ENCODE data around the gene GPER1. TPM values are rescaled to one million over a fixed set of nuclear protein-coding genes. Genes with fewer than 3 reads are reported as not detected.
"Not testable (repeated sequence)": the region's sequence is repeated elsewhere in the genome, so short reads cannot be mapped to it uniquely, and the experiment has no call there.

GPER1 gene
- total RNA-seq = 1 to 10 TPM; 3.9 to 5.3 TPM

- peaks cover 16 to 38% of the 10 kb centered on the region in 2 donors for H3K4me1 ChIP-seq (ENCODE audit: control insufficient read depth in 1 of 2, low read depth in 2 of 2)
- DNase-seq (ENCODE audit: low spot score) = peak; percentile 25
- no peak for TF ChIP-seq CTCF (IDR thresholded peaks at IDR 0.05)
Measured at GRCh38 chr7:1087952-1088920, at the start of gene GPER1. GPER1 (plus strand) TSS chr7:1088113; CDS start chr7:1091729, 3,616 bp downstream.

GRCh38 chr7:1040233-1040632 lies 47.7 kb upstream of the GPER1 start:
- not testable (repeated sequence) for H3K36me3 ChIP-seq; ATAC-seq (ENCODE audit: insufficient number of reproducible peaks, low FRiP score, low read depth); H3K9me3 ChIP-seq; H3K27ac ChIP-seq; H3K27me3 ChIP-seq (replicated peaks; ENCODE audit: insufficient read depth); DNase-seq (ENCODE audit: low spot score); H3K4me3 ChIP-seq
- peaks cover 13 to 16% of the 10 kb centered on the region in 2 donors for H3K4me1 ChIP-seq (ENCODE audit: control insufficient read depth in 1 of 2, low read depth in 2 of 2)

More at GRCh38 chr7:1087952-1088920, at the start of gene GPER1:
- Histone ChIP-seq H3K4me3 (peak within 1 kb of the TSS; percentile 67), H3K36me3 (peaks cover 8% of the 10 kb centered on the region), H3K9me3 (no peaks in the 10 kb centered on the region), H3K27me3 (replicated peaks; ENCODE audit: insufficient read depth) (no peaks in the 10 kb centered on the region), H3K27ac (peak within 1 kb of the TSS; percentile 25 to 74)
- ATAC-seq (ENCODE audit: insufficient number of reproducible peaks, low FRiP score, low read depth) = no peak

GRCh38 chr7:1040790-1041189 lies 47.1 kb upstream of the GPER1 start:
- ATAC-seq (ENCODE audit: insufficient number of reproducible peaks, low FRiP score, low read depth) (no peak), DNase-seq (ENCODE audit: low spot score) (no peak)
- TF ChIP-seq CTCF (IDR thresholded peaks at IDR 0.05) = no peak
- H3K27ac ChIP-seq = no peak overlapping the region
- peaks cover 14 to 19% of the 10 kb centered on the region in 2 donors for H3K4me1 ChIP-seq (ENCODE audit: control insufficient read depth in 1 of 2, low read depth in 2 of 2)
- no peak overlapping the region for H3K4me3 ChIP-seq
- H3K27me3 ChIP-seq (replicated peaks; ENCODE audit: insufficient read depth) = no peaks in the 10 kb centered on the region
- no peaks in the 10 kb centered on the region for H3K9me3 ChIP-seq
- no peaks in the 10 kb centered on the region for H3K36me3 ChIP-seq

GRCh38 chr7:1041551-1042491 lies 46.1 kb upstream of the GPER1 start:
- no peak overlapping the region for H3K4me3 ChIP-seq
- no peaks in the 10 kb centered on the region for H3K27me3 ChIP-seq (replicated peaks; ENCODE audit: insufficient read depth)
- DNase-seq (ENCODE audit: low spot score) (no peak), ATAC-seq (ENCODE audit: insufficient number of reproducible peaks, low FRiP score, low read depth) (no peak)
- H3K9me3 ChIP-seq = no peaks in the 10 kb centered on the region
- no peaks in the 10 kb centered on the region for H3K36me3 ChIP-seq
- peaks cover 14 to 19% of the 10 kb centered on the region in 2 donors for H3K4me1 ChIP-seq (ENCODE audit: control insufficient read depth in 1 of 2, low read depth in 2 of 2)
- no peak overlapping the region for H3K27ac ChIP-seq
- no peak for TF ChIP-seq CTCF (IDR thresholded peaks at IDR 0.05)

GRCh38 chr7:1042492-1042833 lies 45.5 kb upstream of the GPER1 start:
- Histone ChIP-seq H3K27me3 (replicated peaks; ENCODE audit: insufficient read depth) (no peaks in the 10 kb centered on the region), H3K9me3 (no peaks in the 10 kb centered on the region), H3K4me1 (ENCODE audit: control insufficient read depth in 1 of 2, low read depth in 2 of 2) (peaks cover 14 to 19% of the 10 kb centered on the region in 2 donors), H3K27ac (peak overlapping the region in 1 of 2 donors; percentile 89), H3K4me3 (no peak overlapping the region), H3K36me3 (no peaks in the 10 kb centered on the region)
- DNase-seq (ENCODE audit: low spot score) (no peak), ATAC-seq (ENCODE audit: insufficient number of reproducible peaks, low FRiP score, low read depth) (no peak)
- TF ChIP-seq CTCF (IDR thresholded peaks at IDR 0.05) = no peak
